Endothelial cell of umbilical vein (primary cell): ENCODE data around the gene ESYT2. TPM values are rescaled to one million over a fixed set of nuclear protein-coding genes. Genes with fewer than 3 reads are reported as not detected.

Source experiments
- BruUV-seq: library from RNA; stranded (reverse); fragments of 400-500 nt; replicated peaks from 2 replicates; lab custom pipeline; 2021; lab: Mats Ljungman, UMichigan
- CTCF ChIA-PET: fragments of 300-600, 350-600 bp; sonication (Branson Sonifier 250); formaldehyde crosslinking; loops from one replicate; lab custom pipeline; 2021; ENCODE audit warnings: antibody characterized with exemption, inconsistent platforms; lab: Charles Lee
- POLR2A ChIA-PET: fragments of 300-600, 350-600 bp; sonication (Branson Sonifier 250); formaldehyde crosslinking; loops from one replicate; lab custom pipeline; 2021; ENCODE audit warnings: antibody characterized with exemption, inconsistent platforms; lab: Charles Lee
- DNase-seq: peaks from one replicate; pipeline ENCODE4 v3.0.0-alpha.2; 2011; ENCODE audit warnings: low read depth, low spot score
- FAIRE-seq: peaks from 2 replicates; lab custom pipeline; 2011; peaks lifted over from hg19 to GRCh38; lab: Jason Lieb, UNC
- H2AFZ ChIP-seq: 2 replicates; pipeline ENCODE4 v1.6.0; 2012; ENCODE audit warnings: low read depth, low read length, control low read depth, inconsistent platforms
- H3K27ac ChIP-seq: 2 replicates; pipeline ENCODE4 v1.5.1; 2011; ENCODE audit warnings: low read depth, mild to moderate bottlenecking, control low read depth, low read length, moderate library complexity; ENCODE audit not compliant: insufficient read depth
- H3K27me3 ChIP-seq, 2 experiments: 2 replicates each; pipeline versions ENCODE4 v1.6.0 to v1.6.1; 2011; ENCODE audit warnings: low read length in 2 of 2, mixed read lengths in 1 of 2; ENCODE audit not compliant: control insufficient read depth in 2 of 2, insufficient read depth in 2 of 2
- H3K36me3 ChIP-seq, 2 experiments: 2 replicates in 1 of 2; 3 replicates in 1 of 2; pipeline ENCODE4 v1.5.1; 2011; ENCODE audit warnings: low read length in 2 of 2, mild to moderate bottlenecking in 1 of 2, moderate library complexity in 1 of 2; ENCODE audit not compliant: control insufficient read depth in 2 of 2, insufficient read depth in 2 of 2; ENCODE audit errors: extremely low read depth in 1 of 2
- H3K4me1 ChIP-seq: 3 replicates; pipeline ENCODE4 v1.5.1; 2011; ENCODE audit warnings: mild to moderate bottlenecking, low read length; ENCODE audit not compliant: control insufficient read depth, insufficient read depth; ENCODE audit errors: extremely low read depth
- H3K4me2 ChIP-seq: 2 replicates; pipeline ENCODE4 v1.6.1; 2011; ENCODE audit warnings: low read length, control low read depth, mixed read lengths; ENCODE audit not compliant: insufficient read depth
- H3K4me3 ChIP-seq, 3 experiments: fragments of 200-600 bp in 1 of 3; sonication (generic), shearing (Covaris generic) in 1 of 3; replicated peaks in 1 of 3; 2 replicates each; pipeline ENCODE4 v1.5.1; 2011 to 2016; ENCODE audit warnings: control low read depth in 3 of 3, low read length in 3 of 3, mild to moderate bottlenecking in 2 of 3, inconsistent platforms in 1 of 3, low read depth in 1 of 3, moderate library complexity in 1 of 3; ENCODE audit not compliant: insufficient read depth in 1 of 3
- H3K79me2 ChIP-seq: 2 replicates; pipeline ENCODE4 v1.6.0; 2012; ENCODE audit warnings: low read length, inconsistent platforms; ENCODE audit not compliant: control insufficient read depth, insufficient read depth
- H3K9ac ChIP-seq: replicated peaks from 2 replicates; pipeline ENCODE3; 2011; ENCODE audit warnings: low read length, control low read depth; ENCODE audit not compliant: insufficient read depth; ENCODE audit errors: extremely low read depth
- H3K9me1 ChIP-seq: replicated peaks from 3 replicates; pipeline ENCODE4 v1.6.0; 2011; ENCODE audit warnings: mild to moderate bottlenecking, low read length; ENCODE audit not compliant: control insufficient read depth, insufficient read depth; ENCODE audit errors: extremely low read depth
- H3K9me3 ChIP-seq: replicated peaks from 2 replicates; pipeline ENCODE4 v1.5.1; 2012; ENCODE audit warnings: low read length, inconsistent platforms; ENCODE audit not compliant: control insufficient read depth, insufficient read depth
- H4K20me1 ChIP-seq: replicated peaks from 2 replicates; pipeline ENCODE3; 2011; ENCODE audit warnings: mild to moderate bottlenecking, low read length; ENCODE audit not compliant: control insufficient read depth, insufficient read depth; ENCODE audit errors: extremely low read depth
- CTCF ChIP-seq, 2 donors: IDR thresholded peaks; 1 replicate in 1 of 2; 2 replicates in 1 of 2; pipeline ENCODE4 v1.5.1; 2011; ENCODE audit warnings: low read length in 2 of 2, mild to moderate bottlenecking in 2 of 2, moderate library complexity in 2 of 2, control low read depth in 1 of 2, inconsistent platforms in 1 of 2, low read depth in 1 of 2; ENCODE audit not compliant: insufficient read depth in 1 of 2; ENCODE audit errors: extremely low read depth in 1 of 2
- EZH2 ChIP-seq: IDR thresholded peaks from 2 replicates; pipeline ENCODE4 v1.6.1; 2012; ENCODE audit warnings: borderline replicate concordance, low read depth, mild to moderate bottlenecking, moderate library complexity, low read length, inconsistent platforms; ENCODE audit not compliant: severe bottlenecking
- FOS ChIP-seq: IDR thresholded peaks from 2 replicates; pipeline ENCODE4 v1.6.1; 2011; ENCODE audit warnings: mild to moderate bottlenecking, low read length, moderate library complexity, borderline replicate concordance; ENCODE audit not compliant: insufficient read depth
- GATA2 ChIP-seq: IDR thresholded peaks from 2 replicates; pipeline ENCODE4 v1.7.0; 2011; ENCODE audit warnings: low read depth, mild to moderate bottlenecking, moderate library complexity, mixed read lengths, low read length; ENCODE audit not compliant: insufficient read length, insufficient read depth
- JUN ChIP-seq: IDR thresholded peaks from 2 replicates; pipeline ENCODE4 v1.6.1; 2011; ENCODE audit warnings: borderline replicate concordance, low read depth; ENCODE audit not compliant: insufficient read length, insufficient read depth
- MAX ChIP-seq: IDR thresholded peaks from 2 replicates; pipeline ENCODE4 v1.6.1; 2011; ENCODE audit not compliant: insufficient read depth, insufficient read length
- MYC ChIP-seq: IDR thresholded peaks from one replicate; pipeline ENCODE4 v1.6.1; 2011; ENCODE audit warnings: mild to moderate bottlenecking, low read depth, low read length
- POLR2A ChIP-seq: IDR thresholded peaks from 2 replicates; pipeline ENCODE4 v1.6.1; 2012; ENCODE audit warnings: low read depth, mild to moderate bottlenecking, control low read depth, low read length
- POLR2AphosphoS5 ChIP-seq: IDR thresholded peaks from 2 replicates; pipeline ENCODE4 v1.6.1; 2012; ENCODE audit warnings: low read depth, mild to moderate bottlenecking, control low read depth, low read length, moderate library complexity; ENCODE audit not compliant: insufficient read depth
- dilution Hi-C: fragments of 300-500 bp; cut with MboI; formaldehyde crosslinking; loops from one replicate; pipeline ENCODE4 v1.15.0; 2019; ENCODE audit warnings: low sequenced_read_pairs; ENCODE audit not compliant: extremely low pct_ligation_motif_present
- intact Hi-C: fragments of 100-400 bp; cut with micrococcal nuclease; formaldehyde crosslinking; loops from one replicate; pipeline ENCODE4 v1.10.0; 2022
- polyA plus RNA-seq, 4 experiments: library from polyadenylated mRNA; depleted of rRNA in 3 of 4; stranded (reverse) in 3 of 4; unstranded in 1 of 4; fragments of >200 nt; gene quantifications; 2 replicates each; pipeline versions ENCODE4 v1.2.1 to v1.2.3, GENCODE V29; 2011 to 2012; ENCODE audit warnings: missing spikeins in 1 of 4
- total RNA-seq: library from RNA; stranded (reverse); gene quantifications from 2 replicates; pipeline ENCODE4 v1.2.3, GENCODE V29; 2021

ESYT2 gene
- total and polyA plus RNA-seq, 2 donors (not counting 3 experiments of a cell fraction or from before 2014, with no cell fraction given) = 18.8 to 46.6 TPM

GRCh38 chr7:158716802-158717201, 112.5 kb downstream of the ESYT2 start:
- ChIA-PET POLR2A (no interaction called here), CTCF (no interaction called here)
- Histone ChIP-seq H3K36me3 (no peaks in the 10 kb centered on the region), H3K79me2 (no peaks in the 10 kb centered on the region), H4K20me1 (no peaks in the 10 kb centered on the region), H3K27ac (no peak overlapping the region), H3K9ac (no peak overlapping the region), H3K9me1 (no peaks in the 10 kb centered on the region), H3K27me3 (peaks cover 0 to 2% of the 10 kb centered on the region in 2 experiments), H3K4me2 (no peak overlapping the region), H3K9me3 (no peaks in the 10 kb centered on the region), H2AFZ (peak overlapping the region; percentile 33), H3K4me1 (no peaks in the 10 kb centered on the region), H3K4me3 (no peak overlapping the region)
- dilution Hi-C loops (no loop called here), intact Hi-C loops (no loop called here)
- DNase-seq (no peak), FAIRE-seq (no peak)
- no TSS peak for BruUV-seq
- TF ChIP-seq MAX (no peak), POLR2AphosphoS5 (no peak), FOS (no peak), POLR2A (no peak), CTCF (IDR thresholded peaks at IDR 0.05; ENCODE audit: extremely low read depth in 1 of 2, insufficient read depth in 1 of 2, low read depth in 1 of 2, low read length in 2 of 2) (no peak), GATA2 (no peak), EZH2 (no peak), MYC (no peak), JUN (no peak)
